Frontal cortex (tissue), 4 donors: ENCODE measurements around the gene PCGF3. TPM values are rescaled to one million over a fixed set of nuclear protein-coding genes. Genes with fewer than 3 reads are reported as not detected.
"Not testable (repeated sequence)": the region's sequence is repeated elsewhere in the genome, so short reads cannot be mapped to it uniquely, and the experiment has no call there.

Experiments used
- DNase-seq, 2 donors: peaks; one replicate each; pipeline ENCODE4 v3.0.0; 2012; ENCODE audit warnings: low spot score in 2 of 2
- FAIRE-seq: peaks from 2 replicates; lab custom pipeline; 2012; peaks lifted over from hg19 to GRCh38; lab: Jason Lieb, UNC
- total RNA-seq: library from RNA; depleted of rRNA; stranded (reverse); fragments of >200 nt; gene quantifications from one replicate; pipeline ENCODE4 v1.2.3, GENCODE V29; 2014
- donor health status: control.
- donor health status: control.
- donor health status: control.

Gene PCGF3
- total RNA-seq, 1 donor from 2014 or later: 62.8 TPM

GRCh38 chr4:788636-789297 lies 83.1 kb downstream of the PCGF3 start:
- DNase-seq (no peak), FAIRE-seq (no peak)

DNA sequence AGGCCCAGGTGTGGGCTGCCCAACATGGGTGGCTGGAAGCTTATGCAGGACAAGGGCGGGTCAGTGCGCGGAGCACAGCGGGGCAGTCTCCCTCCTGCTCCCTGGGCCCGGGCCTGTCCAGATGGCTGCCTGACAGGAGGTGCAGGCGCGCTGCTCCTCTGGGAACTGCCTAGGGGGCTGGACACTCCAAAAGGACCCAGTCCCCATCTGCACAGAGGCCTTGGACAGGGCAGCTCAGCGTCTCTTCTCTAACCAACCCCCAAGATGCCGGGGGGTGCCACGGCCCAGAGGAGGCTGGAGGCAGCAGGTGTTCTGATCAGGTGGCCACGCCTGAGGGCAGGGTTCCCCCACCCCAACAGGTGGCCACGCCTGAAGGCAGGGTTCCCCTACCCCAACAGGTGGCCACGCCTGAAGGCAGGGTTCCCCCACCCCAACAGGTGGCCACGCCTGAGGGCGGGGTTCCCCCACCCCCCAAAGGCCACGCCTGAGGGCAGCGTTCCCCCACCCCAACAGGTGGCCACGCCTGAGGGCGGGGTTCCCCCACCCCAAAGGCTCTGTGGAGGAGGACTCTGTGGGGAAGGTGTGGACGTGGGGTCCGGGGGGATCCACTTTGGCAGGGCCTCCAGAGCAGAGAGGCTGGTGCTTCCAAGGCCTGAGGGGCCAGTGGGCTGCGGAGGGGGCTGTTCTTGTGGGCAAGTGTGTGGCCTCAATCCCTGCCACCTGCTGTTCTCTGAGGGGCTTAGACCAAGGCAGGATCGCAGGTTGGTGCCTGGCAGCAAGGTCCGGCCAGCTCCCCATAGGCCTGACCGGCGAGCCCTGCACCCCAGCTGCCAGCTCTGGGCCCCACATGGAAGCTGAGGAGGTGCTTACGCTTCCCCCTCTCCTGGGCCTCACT lies 84.2 kb downstream of the PCGF3 start:
- FAIRE-seq (no peak), DNase-seq (no peak)

GRCh38 chr4:790466-790820 lies 84.8 kb downstream of the PCGF3 start:
- no peak for DNase-seq
- no peak for FAIRE-seq

DNA sequence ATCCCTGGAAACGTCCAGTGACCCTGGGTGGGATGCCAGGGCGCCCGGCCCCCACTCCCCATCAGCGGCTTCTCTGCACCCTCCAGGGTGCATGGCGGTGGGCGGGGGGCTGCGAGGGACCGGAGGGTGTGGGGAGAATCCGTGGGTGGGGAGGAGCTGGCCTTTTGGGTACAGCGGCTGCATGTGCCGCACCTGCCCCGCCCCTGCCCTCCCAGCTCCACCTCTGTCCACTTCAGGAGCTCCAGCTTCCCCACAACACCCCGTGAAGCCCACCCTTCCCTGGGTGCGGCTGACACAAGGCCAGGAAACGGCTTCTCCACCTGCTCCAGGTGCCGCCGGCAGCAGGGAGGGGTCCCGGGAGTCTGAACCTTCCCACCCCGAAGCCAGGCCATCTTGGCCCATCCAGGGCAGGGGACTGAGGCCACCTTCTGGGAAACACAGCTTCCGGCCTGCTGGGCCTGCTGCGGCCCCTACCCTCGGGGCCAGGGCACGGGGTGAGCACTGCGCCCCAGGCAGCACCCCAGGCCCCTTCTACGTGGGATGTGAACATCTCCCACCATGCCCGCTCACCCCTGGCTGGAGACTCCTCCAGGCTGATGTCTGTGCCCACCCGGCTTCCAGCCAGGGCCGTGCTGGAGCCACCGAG lies 85.7 kb downstream of the PCGF3 start:
- DNase-seq (no peak), FAIRE-seq (no peak)

DNA sequence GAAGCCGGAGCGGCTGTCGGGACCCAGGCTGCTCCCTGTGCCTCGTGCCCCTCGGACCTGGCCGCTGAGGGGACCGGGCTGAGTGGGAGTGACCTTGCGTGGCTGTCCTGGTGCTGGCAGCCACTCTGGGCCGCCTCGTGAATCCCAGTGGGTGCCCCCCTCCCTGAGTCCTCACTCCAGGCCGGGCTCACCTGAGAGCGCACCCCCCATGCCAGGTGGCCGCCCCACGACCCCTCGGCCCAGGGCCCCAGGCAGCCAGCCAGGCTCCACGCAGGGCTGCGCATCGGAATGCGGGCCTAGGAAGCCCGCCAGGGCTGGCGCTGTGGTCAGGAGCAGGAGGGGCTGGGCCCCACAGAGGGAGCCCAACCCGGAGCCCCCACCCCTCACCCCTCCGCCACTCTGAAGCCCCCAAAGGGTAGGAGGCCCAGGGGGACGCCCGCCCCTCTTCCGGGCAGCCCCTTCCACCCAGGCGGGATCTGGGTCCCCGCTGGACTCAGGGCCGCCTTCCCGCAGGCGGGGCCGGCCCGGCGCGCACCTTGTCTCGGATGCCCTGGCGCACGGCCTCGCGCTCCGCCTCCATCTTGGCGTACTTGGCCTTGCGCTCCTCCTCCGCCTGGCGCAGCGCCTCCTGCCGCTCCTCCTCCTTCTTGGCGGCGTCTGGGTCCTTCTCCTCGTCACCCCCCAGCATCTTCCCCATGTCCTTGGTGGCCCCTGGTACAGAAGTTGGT lies 86.4 kb downstream of the PCGF3 start:
- DNase-seq (no peak), FAIRE-seq (no peak)

GRCh38 chr4:792626-793092 lies 87.0 kb downstream of the PCGF3 start:
- no peak for FAIRE-seq
- DNase-seq: no peak

DNA sequence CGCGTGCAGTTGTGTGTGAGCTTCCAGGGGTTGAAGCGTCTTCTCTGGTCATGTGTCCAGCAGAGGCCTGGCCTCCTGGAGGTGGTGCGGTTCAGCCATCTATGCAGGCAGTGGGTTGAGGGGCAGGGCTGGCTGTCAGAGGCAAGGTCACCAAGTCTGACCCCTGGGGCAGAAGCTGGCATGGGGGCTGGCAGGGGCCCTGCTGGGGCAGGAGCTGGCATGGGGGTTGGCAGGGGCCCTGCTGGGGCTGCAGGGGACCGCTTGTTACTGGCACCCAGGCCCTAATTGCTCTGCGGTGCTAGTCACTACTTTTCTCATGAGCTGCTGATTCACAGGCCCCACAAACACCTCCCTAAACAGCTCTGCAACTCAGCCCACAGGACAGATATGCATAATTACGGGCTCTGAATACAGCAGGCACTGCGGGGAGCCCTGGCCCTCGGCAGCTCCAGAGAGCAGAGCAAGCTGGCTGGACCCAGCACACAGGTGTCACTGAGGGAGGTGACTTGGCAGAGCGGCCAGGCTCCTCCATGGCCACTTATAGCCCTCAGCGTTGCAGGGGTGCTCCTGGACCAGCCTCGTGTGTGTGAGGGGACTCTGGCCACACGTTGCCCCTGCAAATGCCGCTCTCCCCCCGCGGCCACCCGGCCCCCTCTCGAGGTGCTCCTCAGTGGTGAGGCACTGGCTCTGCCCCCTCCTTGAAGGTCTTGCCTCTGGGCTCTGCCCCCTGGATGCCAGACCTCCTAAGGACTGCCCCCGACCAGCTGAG lies 87.6 kb downstream of the PCGF3 start:
- FAIRE-seq: no peak
- DNase-seq: no peak

GRCh38 chr4:793941-794621 lies 88.4 kb downstream of the PCGF3 start:
- FAIRE-seq: no peak
- no peak for DNase-seq

GRCh38 chr4:794900-795725 lies 89.5 kb downstream of the PCGF3 start:
- DNase-seq: no peak
- FAIRE-seq: no peak

GRCh38 chr4:795726-796119 lies 90.1 kb downstream of the PCGF3 start:
- DNase-seq (no peak), FAIRE-seq (no peak)

- DNase-seq: no peak
- FAIRE-seq: no peak
Observed at GRCh38 chr4:796206-796605, 90.6 kb downstream of the PCGF3 start.

DNA sequence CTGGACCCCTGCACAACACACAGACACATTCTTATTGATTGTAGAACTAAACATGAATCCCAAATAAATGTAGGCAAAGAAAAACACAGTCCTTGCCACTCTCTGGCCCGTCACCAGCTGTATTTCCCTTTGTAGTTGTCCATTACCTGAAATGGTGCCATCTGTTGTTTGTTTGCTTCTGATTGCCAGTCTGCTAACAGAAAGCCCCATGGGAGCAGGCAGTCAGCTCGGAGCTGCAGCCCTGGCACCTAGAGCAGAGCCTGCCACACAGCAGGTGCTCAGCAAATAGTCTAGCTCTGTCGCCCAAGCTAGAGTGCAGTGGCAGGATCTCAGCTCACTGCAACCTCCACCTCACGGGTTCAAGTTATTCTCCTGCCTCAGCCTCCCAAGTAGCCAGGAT lies 91.4 kb downstream of the PCGF3 start:
- DNase-seq: no peak
- no peak for FAIRE-seq

DNA sequence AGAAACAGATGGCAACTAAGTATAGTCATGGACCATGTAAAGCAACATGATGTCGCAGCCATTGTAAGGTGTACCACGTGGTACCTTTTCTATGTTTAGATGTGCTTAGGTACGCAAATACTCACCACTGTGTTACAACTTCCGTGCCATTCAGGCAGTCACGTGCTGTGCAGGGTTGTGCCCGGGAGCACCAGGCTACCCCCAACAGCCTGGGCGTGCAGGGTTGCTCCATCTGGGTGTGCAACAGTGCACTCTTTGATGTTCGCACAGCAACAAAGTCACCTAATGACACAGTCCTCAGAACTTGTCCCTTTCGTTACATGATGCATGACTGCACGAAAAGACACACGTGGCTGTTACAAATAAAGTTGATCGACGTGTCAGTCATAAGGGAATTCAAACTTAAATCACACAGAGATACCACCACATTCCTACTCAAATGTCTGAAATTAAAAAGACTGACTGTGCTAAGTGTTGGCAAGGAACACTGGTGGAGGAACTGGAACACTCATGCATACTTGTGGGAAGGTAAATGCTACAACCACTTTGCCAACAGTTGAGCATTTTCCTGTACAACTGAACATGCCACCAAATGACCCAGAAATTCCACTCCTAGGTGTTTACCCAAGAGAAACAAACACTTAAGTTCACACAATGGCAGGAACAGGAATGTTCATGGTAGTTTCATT lies 95.9 kb downstream of the PCGF3 start:
- DNase-seq (no peak), FAIRE-seq (no peak)

- DNase-seq: no peak
- FAIRE-seq: no peak
Observed at GRCh38 chr4:803884-804283, 98.3 kb downstream of the PCGF3 start.

DNA sequence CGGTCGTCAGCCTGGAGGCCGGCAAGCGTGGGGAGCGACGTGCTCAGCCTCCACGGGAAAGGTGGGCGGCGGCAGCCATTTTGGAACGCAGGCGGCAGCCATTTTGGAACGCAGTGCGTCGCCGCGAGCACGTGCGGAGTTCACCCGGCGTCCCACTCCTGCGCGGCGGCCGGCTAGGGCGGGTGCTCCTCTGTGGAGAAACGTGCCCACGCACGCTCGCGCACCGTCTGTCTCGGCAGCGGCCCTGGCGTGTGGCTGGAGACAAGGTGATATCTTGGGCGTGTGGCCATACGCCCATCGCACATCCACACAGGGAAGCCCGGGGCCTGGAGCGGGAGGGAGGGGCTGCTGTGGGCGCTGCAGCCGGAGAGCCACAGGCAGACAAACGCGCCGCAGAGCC lies 99.2 kb downstream of the PCGF3 start:
- no peak for DNase-seq
- FAIRE-seq: no peak

- not testable (repeated sequence) for DNase-seq, FAIRE-seq
Observed at GRCh38 chr4:806979-807378, 101.3 kb downstream of the PCGF3 start.

GRCh38 chr4:807792-808191 lies 102.2 kb downstream of the PCGF3 start:
- DNase-seq (no peak), FAIRE-seq (no peak)
